Heart left ventricle (tissue), 13 donors: ENCODE data around the gene FOXL2NB.

Experiments used
- POLR2A ChIP-seq, 2 donors: fragments of 450-650 bp; IDR thresholded peaks; one replicate each; pipeline ENCODE4 v1.6.1; 2017; ENCODE audit warnings: antibody characterized with exemption in 2 of 2, mild to moderate bottlenecking in 2 of 2, moderate library complexity in 2 of 2
- TF ChIP-seq, protein P1 (sequence below), 12 donors: fragments of 200-600 bp; sonication (generic) in 4 of 12; IDR thresholded peaks; one replicate each; pipeline versions ENCODE4 v1.5.0 to v1.8.0; 2018 to 2022; ENCODE audit warnings: antibody characterized with exemption in 12 of 12, mild to moderate bottlenecking in 5 of 12
- donor health status: ischemic (EF 13 %, LVEDD 7.1; RV severe dilation, severe dysfunction).
- donor health status: DM: no; HTN: yes; CAD: no.
- donor health status: DM: no; HTN: no; CAD: no.
- donor health status: ischemic (EF 25% LVEDD 6.9; RV normal size, moderate dysfunction).
- donor health status: ischemic (EF 25% LVEDD 5.7; RV mildly dilated, moderate dysfunction).
- donor health status: ischemic (EF 35%, LVEDD 5.7; RV mildly dilated, moderate dysfunction).
- donor health status: nonischemic (EF 11% LVEDD 7.7; RV severe dilation, severe dysfunction).
- donor health status: DM: yes; HTN: yes; CAD: no.
- donor health status: PGD.
- donor health status: ischemic (EF 29% LVEDD 5.4; RV normal size, mild dysfunction).
- donor health status: nonischemic (EF 23%, LVEDD 6.1; RV moderate dilation, normal function).

DNA sequence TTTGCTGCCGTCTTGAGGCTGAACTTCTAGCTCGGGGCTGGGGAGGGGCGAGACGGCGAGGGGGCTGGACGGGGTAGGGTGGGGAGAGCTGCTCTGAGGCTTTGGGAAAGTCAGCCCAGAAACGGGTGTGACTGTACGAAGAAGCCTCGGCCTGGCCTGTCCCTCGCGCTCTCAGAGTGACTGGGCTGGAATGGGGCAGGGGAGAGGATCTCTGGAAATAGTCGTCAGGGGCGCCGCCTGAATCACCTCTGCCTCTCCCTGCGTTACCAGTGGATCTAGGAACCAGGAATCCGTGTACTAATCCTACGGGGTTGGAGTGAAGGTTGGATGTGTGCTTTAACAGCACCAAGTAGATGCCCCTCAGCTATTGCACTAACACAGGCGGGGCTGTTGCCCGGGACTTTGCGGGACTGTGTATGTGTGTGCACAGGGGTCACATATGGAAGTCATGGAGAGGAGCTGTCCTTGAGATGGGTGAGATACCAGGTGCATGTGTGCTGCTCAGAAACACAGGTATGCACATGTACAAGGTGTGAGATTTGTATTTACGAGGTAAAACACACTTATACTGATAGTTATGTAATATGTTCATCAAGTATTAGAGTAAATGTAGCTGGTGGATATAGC is 591 bp downstream of the FOXL2NB start:
- no peak for TF ChIP-seq POLR2A (IDR thresholded peaks at IDR 0.05)
- TF ChIP-seq, protein P1, sequence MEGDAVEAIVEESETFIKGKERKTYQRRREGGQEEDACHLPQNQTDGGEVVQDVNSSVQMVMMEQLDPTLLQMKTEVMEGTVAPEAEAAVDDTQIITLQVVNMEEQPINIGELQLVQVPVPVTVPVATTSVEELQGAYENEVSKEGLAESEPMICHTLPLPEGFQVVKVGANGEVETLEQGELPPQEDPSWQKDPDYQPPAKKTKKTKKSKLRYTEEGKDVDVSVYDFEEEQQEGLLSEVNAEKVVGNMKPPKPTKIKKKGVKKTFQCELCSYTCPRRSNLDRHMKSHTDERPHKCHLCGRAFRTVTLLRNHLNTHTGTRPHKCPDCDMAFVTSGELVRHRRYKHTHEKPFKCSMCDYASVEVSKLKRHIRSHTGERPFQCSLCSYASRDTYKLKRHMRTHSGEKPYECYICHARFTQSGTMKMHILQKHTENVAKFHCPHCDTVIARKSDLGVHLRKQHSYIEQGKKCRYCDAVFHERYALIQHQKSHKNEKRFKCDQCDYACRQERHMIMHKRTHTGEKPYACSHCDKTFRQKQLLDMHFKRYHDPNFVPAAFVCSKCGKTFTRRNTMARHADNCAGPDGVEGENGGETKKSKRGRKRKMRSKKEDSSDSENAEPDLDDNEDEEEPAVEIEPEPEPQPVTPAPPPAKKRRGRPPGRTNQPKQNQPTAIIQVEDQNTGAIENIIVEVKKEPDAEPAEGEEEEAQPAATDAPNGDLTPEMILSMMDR (IDR thresholded peaks at IDR 0.05), result no peak
